ACC112 (cell line): ENCODE measurements around the gene TYMS.

Experiments used
- H2AFZ ChIP-seq: fragments of 200-600 bp; sonication (generic); one replicate; pipeline ENCODE4 v1.6.0; 2017; ENCODE audit warnings: antibody characterized with exemption, low read length; ENCODE audit not compliant: unreplicated experiment
- H3K27ac ChIP-seq: fragments of 200-600 bp; sonication (generic); 2 replicates; pipeline ENCODE4 v1.5.1; 2014; ENCODE audit warnings: low read depth, mild to moderate bottlenecking, antibody characterized with exemption, low read length, moderate library complexity
- H3K27me3 ChIP-seq: fragments of 200-600 bp; sonication (generic); 2 replicates; pipeline ENCODE4 v1.6.1; 2014; ENCODE audit warnings: mild to moderate bottlenecking, antibody characterized with exemption, low read length, moderate library complexity, mixed read lengths; ENCODE audit not compliant: insufficient read depth
- H3K36me3 ChIP-seq: fragments of 200-600 bp; sonication (generic); 2 replicates; pipeline ENCODE4 v1.6.1; 2016; ENCODE audit warnings: mild to moderate bottlenecking, antibody characterized with exemption, low read length, moderate library complexity, mixed read lengths; ENCODE audit not compliant: insufficient read depth
- H3K4me1 ChIP-seq: fragments of 200-600 bp; sonication (generic); one replicate; pipeline ENCODE4 v1.6.1; 2016; ENCODE audit warnings: low read length, mixed read lengths; ENCODE audit not compliant: insufficient read depth, unreplicated experiment, control insufficient read depth
- H3K4me3 ChIP-seq: fragments of 200-600 bp; sonication (generic); 2 replicates; pipeline ENCODE4 v1.5.1; 2014; ENCODE audit warnings: mild to moderate bottlenecking, low read depth, low read length
- H3K79me2 ChIP-seq: fragments of 200-600 bp; sonication (generic); one replicate; pipeline ENCODE4 v1.6.0; 2016; ENCODE audit warnings: low read length; ENCODE audit not compliant: control insufficient read depth, unreplicated experiment, insufficient read depth

The TYMS gene

GRCh38 chr18:662197-662596 is 4.7 kb downstream of the TYMS start:
- Histone ChIP-seq H3K27ac (no peak overlapping the region), H3K79me2 (peaks cover 47% of the 10 kb centered on the region), H3K4me1 (peaks cover 6% of the 10 kb centered on the region), H2AFZ (no peak overlapping the region), H3K36me3 (peaks cover 36% of the 10 kb centered on the region), H3K27me3 (no peaks in the 10 kb centered on the region), H3K4me3 (no peak overlapping the region)

GRCh38 chr18:666177-666576 is 8.7 kb downstream of the TYMS start:
- H3K79me2 ChIP-seq = peaks cover 20% of the 10 kb centered on the region
- no peaks in the 10 kb centered on the region for H3K4me1 ChIP-seq
- no peaks in the 10 kb centered on the region for H3K27me3 ChIP-seq
- no peak overlapping the region for H3K27ac ChIP-seq
- H3K36me3 ChIP-seq = peaks cover 35% of the 10 kb centered on the region
- no peak overlapping the region for H2AFZ ChIP-seq
- no peak overlapping the region for H3K4me3 ChIP-seq

- Histone ChIP-seq H3K4me1 (no peaks in the 10 kb centered on the region), H3K79me2 (peaks cover 16% of the 10 kb centered on the region), H3K27ac (no peak overlapping the region), H3K4me3 (no peak overlapping the region), H3K36me3 (peaks cover 32% of the 10 kb centered on the region), H2AFZ (no peak overlapping the region), H3K27me3 (no peaks in the 10 kb centered on the region)
Measured at GRCh38 chr18:666628-667027, 9.2 kb downstream of the TYMS start.

- H3K79me2 ChIP-seq = peaks cover 11% of the 10 kb centered on the region
- H3K27me3 ChIP-seq = no peaks in the 10 kb centered on the region
- H3K27ac ChIP-seq = no peak overlapping the region
- peaks cover 36% of the 10 kb centered on the region for H3K36me3 ChIP-seq
- no peaks in the 10 kb centered on the region for H3K4me1 ChIP-seq
- H3K4me3 ChIP-seq = no peak overlapping the region
- H2AFZ ChIP-seq = no peak overlapping the region
Measured at GRCh38 chr18:668260-668659, 10.8 kb downstream of the TYMS start.

GRCh38 chr18:669077-669476 is 11.6 kb downstream of the TYMS start:
- Histone ChIP-seq H3K79me2 (peaks cover 11% of the 10 kb centered on the region), H3K36me3 (peaks cover 38% of the 10 kb centered on the region)

GRCh38 chr18:670522-670921 is 13.1 kb downstream of the TYMS start:
- Histone ChIP-seq H3K27ac (no peak overlapping the region), H3K4me1 (no peaks in the 10 kb centered on the region), H3K4me3 (no peak overlapping the region), H3K79me2 (peaks cover 11% of the 10 kb centered on the region), H3K27me3 (no peaks in the 10 kb centered on the region), H3K36me3 (peaks cover 40% of the 10 kb centered on the region), H2AFZ (no peak overlapping the region)

More at GRCh38 chr18:669077-669476, 11.6 kb downstream of the TYMS start:
- H3K4me3 ChIP-seq = no peak overlapping the region
- no peaks in the 10 kb centered on the region for H3K27me3 ChIP-seq
- H3K27ac ChIP-seq = no peak overlapping the region
- no peaks in the 10 kb centered on the region for H3K4me1 ChIP-seq
- no peak overlapping the region for H2AFZ ChIP-seq

- no peaks in the 10 kb centered on the region for H3K4me1 ChIP-seq
- H3K79me2 ChIP-seq = peaks cover 6% of the 10 kb centered on the region
- peaks cover 42% of the 10 kb centered on the region for H3K36me3 ChIP-seq
- no peak overlapping the region for H2AFZ ChIP-seq
- no peaks in the 10 kb centered on the region for H3K27me3 ChIP-seq
- H3K27ac ChIP-seq = no peak overlapping the region
- no peak overlapping the region for H3K4me3 ChIP-seq
Measured at GRCh38 chr18:671405-671804, 14.0 kb downstream of the TYMS start.

- Histone ChIP-seq H3K27me3 (no peaks in the 10 kb centered on the region), H3K27ac (no peak overlapping the region), H3K4me1 (no peaks in the 10 kb centered on the region), H2AFZ (no peak overlapping the region), H3K79me2 (peaks cover 2% of the 10 kb centered on the region), H3K36me3 (peaks cover 40% of the 10 kb centered on the region), H3K4me3 (no peak overlapping the region)
Measured at GRCh38 chr18:673317-673716, 15.9 kb downstream of the TYMS start.

GRCh38 chr18:673769-674168 is 16.3 kb downstream of the TYMS start:
- Histone ChIP-seq H3K4me1 (no peaks in the 10 kb centered on the region), H2AFZ (no peak overlapping the region), H3K27me3 (no peaks in the 10 kb centered on the region), H3K4me3 (no peak overlapping the region), H3K36me3 (peaks cover 39% of the 10 kb centered on the region), H3K79me2 (peaks cover under 1% of the 10 kb centered on the region), H3K27ac (no peak overlapping the region)

- Histone ChIP-seq H3K27ac (no peak overlapping the region), H3K36me3 (peaks cover 31% of the 10 kb centered on the region), H3K79me2 (no peaks in the 10 kb centered on the region), H2AFZ (no peak overlapping the region), H3K4me1 (no peaks in the 10 kb centered on the region), H3K4me3 (no peak overlapping the region), H3K27me3 (no peaks in the 10 kb centered on the region)
Measured at GRCh38 chr18:675307-675706, 17.9 kb downstream of the TYMS start.

GRCh38 chr18:676069-676468 is 18.6 kb downstream of the TYMS start:
- H3K4me1 ChIP-seq = no peaks in the 10 kb centered on the region
- H3K79me2 ChIP-seq = no peaks in the 10 kb centered on the region
- no peak overlapping the region for H3K4me3 ChIP-seq
- peaks cover 28% of the 10 kb centered on the region for H3K36me3 ChIP-seq
- H3K27me3 ChIP-seq = no peaks in the 10 kb centered on the region
- H3K27ac ChIP-seq = no peak overlapping the region
- H2AFZ ChIP-seq = no peak overlapping the region
